ENCODE measurements around the gene SHB. TPM values are rescaled to one million over a fixed set of nuclear protein-coding genes. Genes with fewer than 3 reads are reported as not detected.

The SHB gene
- total and polyA plus RNA-seq, 8 donors = 3.5 to 37.7 (median 8.5) TPM

- WGBS, 5 donors = 55 to 74% (median 67%) methylated on average over 5 of the region's 5 CpGs
- no peak overlapping the region for H3K4me3 ChIP-seq
- peak overlapping the region in 1 of 5 donors; percentile 64 for H3K27ac ChIP-seq
- no peaks in the 10 kb centered on the region for H3K27me3 ChIP-seq
- H3K4me1 ChIP-seq = peaks cover 0 to 12% (median 7%) of the 10 kb centered on the region in 4 donors
- no peak for TF ChIP-seq EP300 (IDR thresholded peaks at IDR 0.05)
- no peak for TF ChIP-seq POLR2AphosphoS5 (IDR thresholded peaks at IDR 0.05)
- no peak for TF ChIP-seq POLR2A (IDR thresholded peaks at IDR 0.05)
- no peaks in the 10 kb centered on the region for H3K36me3 ChIP-seq
- peak in 1 of 2 donors; percentile 33 for DNase-seq
- H3K9me3 ChIP-seq = no peaks in the 10 kb centered on the region
- intact Hi-C loops (cut with DNase I; ENCODE audit: low total_unique reads) = no loop called here
These were observed 43.0 kb upstream of the SHB start for GRCh38 chr9:38112049-38112448.

DNA sequence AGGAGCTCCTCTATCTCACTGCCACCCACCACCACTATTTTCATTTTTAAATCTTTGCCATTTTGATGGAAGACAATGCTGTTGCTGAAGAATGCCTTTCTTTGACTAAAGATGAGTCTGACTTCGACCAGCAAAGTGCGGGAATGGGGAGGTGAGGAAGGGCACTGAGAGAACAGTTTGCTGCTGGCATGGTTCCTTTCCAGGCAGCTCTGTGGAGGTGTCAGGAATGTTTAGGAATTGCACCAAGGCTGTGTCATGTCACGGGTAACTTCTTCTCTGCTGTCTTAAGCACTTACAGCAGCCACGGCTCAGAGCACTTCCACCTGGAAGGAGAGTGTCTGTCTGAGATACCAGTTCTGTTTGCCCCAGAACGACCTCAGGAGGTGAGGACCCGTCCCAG, 41.4 kb upstream of the SHB start:
- no peaks in the 10 kb centered on the region for H3K36me3 ChIP-seq
- H3K27me3 ChIP-seq = no peaks in the 10 kb centered on the region
- H3K4me3 ChIP-seq = no peak overlapping the region
- H3K27ac ChIP-seq = no peak overlapping the region
- peaks cover 0 to 12% (median 7%) of the 10 kb centered on the region in 4 donors for H3K4me1 ChIP-seq
- H3K9me3 ChIP-seq = no peaks in the 10 kb centered on the region
- DNase-seq = no peak
- intact Hi-C loops (cut with DNase I; ENCODE audit: low total_unique reads) = no loop called here
- WGBS, 5 donors = 65 to 72% (median 70%) methylated on average over 6 of the region's 6 CpGs
- TF ChIP-seq CTCF (IDR thresholded peaks at IDR 0.05) (no peak), POLR2A (IDR thresholded peaks at IDR 0.05) (no peak), EP300 (IDR thresholded peaks at IDR 0.05) (no peak), POLR2AphosphoS5 (IDR thresholded peaks at IDR 0.05) (no peak)

DNA sequence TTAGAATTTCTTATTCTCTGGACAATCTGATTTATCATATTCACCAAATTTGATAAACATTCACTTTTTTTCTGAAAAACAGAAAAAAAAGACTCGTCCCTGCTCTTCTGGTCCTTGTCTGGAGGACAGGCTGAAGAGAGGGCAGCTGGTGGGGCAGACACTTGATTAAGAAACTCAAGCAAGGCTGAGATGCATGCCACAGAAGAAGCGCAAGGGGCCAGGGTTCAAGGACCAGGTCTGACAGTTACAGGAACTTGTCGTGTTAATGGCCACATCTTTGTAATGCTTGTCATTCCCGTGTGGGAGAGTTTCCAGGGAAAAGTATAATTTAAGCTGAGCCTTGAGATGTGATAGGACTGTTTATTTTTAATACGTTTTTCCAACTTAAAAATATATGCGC, 40.6 kb upstream of the SHB start:
- peaks cover 0 to 12% (median 7%) of the 10 kb centered on the region in 4 donors for H3K4me1 ChIP-seq
- 63 to 79% (median 78%) methylated on average over 6 of the region's 6 CpGs for WGBS, 5 donors
- H3K27ac ChIP-seq = no peak overlapping the region
- H3K27me3 ChIP-seq = no peaks in the 10 kb centered on the region
- H3K4me3 ChIP-seq = no peak overlapping the region
- DNase-seq = no peak
- intact Hi-C loops (cut with DNase I; ENCODE audit: low total_unique reads) = loop anchor here (10.0 kb wide), 1 partner anchor 45 kb away; no protein-coding TSS in a partner anchor
- TF ChIP-seq POLR2A (IDR thresholded peaks at IDR 0.05) (no peak), EP300 (IDR thresholded peaks at IDR 0.05) (no peak), CTCF (IDR thresholded peaks at IDR 0.05) (no peak), POLR2AphosphoS5 (IDR thresholded peaks at IDR 0.05) (no peak)
- H3K36me3 ChIP-seq = no peaks in the 10 kb centered on the region
- no peaks in the 10 kb centered on the region for H3K9me3 ChIP-seq

GRCh38 chr9:38108326-38108725, 39.3 kb upstream of the SHB start:
- 33 to 76% (median 38%) methylated on average over 1 of the region's 1 CpG for WGBS, 5 donors
- peaks cover 0 to 12% (median 7%) of the 10 kb centered on the region in 4 donors for H3K4me1 ChIP-seq
- DNase-seq = peak in 1 of 2 donors; percentile 64
- no peaks in the 10 kb centered on the region for H3K36me3 ChIP-seq
- intact Hi-C loops (cut with DNase I; ENCODE audit: low total_unique reads) = loop anchor here (10.0 kb wide), 1 partner anchor 46 kb away; no protein-coding TSS in a partner anchor
- H3K27ac ChIP-seq = peak overlapping the region in 3 of 5 donors; percentile 34 to 49 (median 45)
- H3K4me3 ChIP-seq = no peak overlapping the region
- no peaks in the 10 kb centered on the region for H3K27me3 ChIP-seq
- no peak for TF ChIP-seq POLR2AphosphoS5 (IDR thresholded peaks at IDR 0.05)
- no peak for TF ChIP-seq CTCF (IDR thresholded peaks at IDR 0.05)
- no peaks in the 10 kb centered on the region for H3K9me3 ChIP-seq

DNA sequence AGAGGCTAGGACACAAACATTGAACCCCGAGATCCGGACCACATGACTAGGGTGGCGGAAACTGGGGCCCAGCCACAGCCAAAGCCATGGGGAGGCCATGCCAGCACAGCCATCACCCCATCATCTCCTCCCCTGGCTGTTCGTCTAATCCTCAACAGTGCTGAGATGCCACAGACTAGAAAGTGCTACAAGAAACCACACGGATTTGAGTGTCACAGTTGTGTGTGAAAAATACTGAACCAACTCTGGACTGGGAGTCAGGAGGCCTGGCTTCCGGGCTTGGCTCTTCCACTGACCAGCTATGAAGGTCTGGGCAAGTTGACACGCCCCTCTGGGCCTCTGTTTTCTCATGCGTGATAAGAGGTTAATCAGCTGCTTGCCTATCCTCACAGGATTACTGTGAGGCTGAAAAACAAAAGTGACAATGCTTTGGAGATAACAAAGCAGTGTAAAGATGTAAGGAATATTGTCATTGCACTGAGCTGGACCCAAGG, 38.8 kb upstream of the SHB start:
- Histone ChIP-seq H3K4me1 (peaks cover 0 to 12% (median 7%) of the 10 kb centered on the region in 4 donors), H3K27me3 (no peaks in the 10 kb centered on the region), H3K36me3 (no peaks in the 10 kb centered on the region), H3K4me3 (no peak overlapping the region), H3K9me3 (no peaks in the 10 kb centered on the region), H3K27ac (peak overlapping the region in 3 of 5 donors; percentile 11 to 49 (median 45))
- intact Hi-C loops (cut with DNase I; ENCODE audit: low total_unique reads) = loop anchor here (10.0 kb wide), 1 partner anchor 47 kb away; no protein-coding TSS in a partner anchor
- 55 to 72% (median 65%) methylated on average over 8 of the region's 8 CpGs for WGBS, 5 donors
- DNase-seq = peak; percentile 33 to 64
- TF ChIP-seq POLR2AphosphoS5 (IDR thresholded peaks at IDR 0.05) = peak in 1 of 3 donors; percentile 39
- no peak for TF ChIP-seq EP300 (IDR thresholded peaks at IDR 0.05)
